IMR-90 (cell line): ENCODE results near the gene KCNMA1. TPM values are rescaled to one million over a fixed set of nuclear protein-coding genes. Genes with fewer than 3 reads are reported as not detected.

Experiments used
- ATAC-seq: fragments of 200-7000 bp; cut with Tn5 transposase; 2 replicates; pipeline ENCODE4 v1.9.1; 2020; ENCODE audit warnings: low read depth, mild to moderate bottlenecking, moderate library complexity
- BruUV-seq: library from RNA; stranded (reverse); fragments of 400-500 nt; replicated peaks from 2 replicates; lab custom pipeline; 2021; lab: Mats Ljungman, UMichigan
- CTCF ChIA-PET: fragments of 300-600 bp; formaldehyde crosslinking; extraction: SDS; loops from one replicate; lab custom pipeline; 2021; ENCODE audit warnings: antibody characterized with exemption; lab: Yijun Ruan, JAX
- POLR2A ChIA-PET: fragments of 300-600 bp; sonication (Branson Sonifier 250); formaldehyde crosslinking; loops from one replicate; lab custom pipeline; 2022; ENCODE audit warnings: antibody characterized with exemption; ENCODE audit not compliant: unreplicated experiment; lab: Charles Lee
- DNase-seq: peaks from one replicate; pipeline ENCODE4 v3.0.0; 2013
- H2AFZ ChIP-seq: replicated peaks from 2 replicates; pipeline ENCODE3; 2013; ENCODE audit warnings: low read length, mild to moderate bottlenecking; ENCODE audit not compliant: poor library complexity
- H2AK5ac ChIP-seq: 2 replicates; pipeline ENCODE4 v1.6.1; 2013; ENCODE audit warnings: low read depth, low read length, inconsistent platforms
- H2AK9ac ChIP-seq: replicated peaks from 2 replicates; pipeline ENCODE3; 2013; ENCODE audit warnings: mild to moderate bottlenecking, low read depth, low read length, moderate library complexity; ENCODE audit not compliant: poor library complexity
- H2BK120ac ChIP-seq: 2 replicates; pipeline ENCODE4 v1.6.1; 2013; ENCODE audit warnings: low read depth, low read length, inconsistent platforms
- H2BK15ac ChIP-seq: 3 replicates; pipeline ENCODE4 v1.6.1; 2013; ENCODE audit warnings: low read depth, low read length, inconsistent platforms
- H2BK20ac ChIP-seq: 2 replicates; pipeline ENCODE4 v1.6.1; 2013; ENCODE audit warnings: low read depth, mild to moderate bottlenecking, inconsistent platforms, low read length, moderate library complexity
- H2BK5ac ChIP-seq: 2 replicates; pipeline ENCODE4 v1.6.1; 2013; ENCODE audit warnings: mild to moderate bottlenecking, low read depth, low read length, inconsistent platforms; ENCODE audit not compliant: poor library complexity, severe bottlenecking
- H3K14ac ChIP-seq: replicated peaks from 2 replicates; pipeline ENCODE4 v1.6.1; 2013; ENCODE audit warnings: low read depth, low read length, inconsistent platforms
- H3K18ac ChIP-seq: 2 replicates; pipeline ENCODE4 v1.6.1; 2013; ENCODE audit warnings: low read depth, low read length, control low read depth
- H3K23ac ChIP-seq: 2 replicates; pipeline ENCODE4 v1.6.1; 2013; ENCODE audit warnings: low read depth, low read length, inconsistent platforms
- H3K27ac ChIP-seq: 2 replicates; pipeline ENCODE4 v1.5.1; 2013; ENCODE audit warnings: mild to moderate bottlenecking, control low read depth, low read length; ENCODE audit not compliant: insufficient read depth
- H3K27me3 ChIP-seq: 2 replicates; pipeline ENCODE4 v1.6.1; 2013; ENCODE audit warnings: low read length; ENCODE audit not compliant: control insufficient read depth, insufficient read depth
- H3K36me3 ChIP-seq: 2 replicates; pipeline ENCODE4 v1.6.1; 2013; ENCODE audit warnings: low read length, mixed read lengths; ENCODE audit not compliant: control insufficient read depth, insufficient read depth
- H3K4ac ChIP-seq: 2 replicates; pipeline ENCODE4 v1.6.1; 2013; ENCODE audit warnings: low read depth, low read length, inconsistent platforms
- H3K4me1 ChIP-seq: 2 replicates; pipeline ENCODE4 v1.6.1; 2013; ENCODE audit warnings: low read length, mixed read lengths; ENCODE audit not compliant: control insufficient read depth, insufficient read depth
- H3K4me2 ChIP-seq: 2 replicates; pipeline ENCODE4 v1.6.1; 2013; ENCODE audit warnings: low read depth, mild to moderate bottlenecking, control low read depth, low read length, moderate library complexity
- H3K4me3 ChIP-seq: 2 replicates; pipeline ENCODE4 v1.5.1; 2013; ENCODE audit warnings: low read depth, mild to moderate bottlenecking, control low read depth, low read length, moderate library complexity; ENCODE audit not compliant: insufficient read depth
- H3K56ac ChIP-seq: 2 replicates; pipeline ENCODE4 v1.6.1; 2013; ENCODE audit warnings: low read length, inconsistent platforms; ENCODE audit not compliant: insufficient read depth; ENCODE audit errors: extremely low read depth
- H3K79me1 ChIP-seq, 2 experiments: 2 replicates each; pipeline ENCODE4 v1.6.1; 2013; ENCODE audit warnings: low read length in 2 of 2, inconsistent platforms in 1 of 2, low read depth in 1 of 2
- H3K9ac ChIP-seq: 2 replicates; pipeline ENCODE4 v1.6.1; 2013; ENCODE audit warnings: low read depth, low read length, control low read depth
- H3K9me1 ChIP-seq: 2 replicates; pipeline ENCODE4 v1.6.1; 2013; ENCODE audit warnings: low read length, inconsistent platforms; ENCODE audit not compliant: insufficient read depth
- H3K9me3 ChIP-seq: 2 replicates; pipeline ENCODE4 v1.6.1; 2013; ENCODE audit warnings: low read length; ENCODE audit not compliant: control insufficient read depth, insufficient read depth
- H4K20me1 ChIP-seq: 2 replicates; pipeline ENCODE4 v1.6.1; 2013; ENCODE audit warnings: low read length, inconsistent platforms; ENCODE audit not compliant: insufficient read depth
- H4K5ac ChIP-seq: 2 replicates; pipeline ENCODE4 v1.6.1; 2013; ENCODE audit warnings: mild to moderate bottlenecking, low read depth, low read length, control low read depth
- H4K8ac ChIP-seq, 2 experiments: 2 replicates each; pipeline ENCODE4 v1.6.1; 2013; ENCODE audit warnings: low read depth in 2 of 2, low read length in 2 of 2, control low read depth in 1 of 2, inconsistent platforms in 1 of 2
- H4K91ac ChIP-seq: 2 replicates; pipeline ENCODE4 v1.6.1; 2013; ENCODE audit warnings: low read depth, low read length, inconsistent platforms; ENCODE audit not compliant: insufficient read depth
- BHLHE40 ChIP-seq: fragments of 150-350 bp; IDR thresholded peaks from 2 replicates; pipeline ENCODE4 v1.6.1; 2016; ENCODE audit warnings: mild to moderate bottlenecking, low read depth, low read length
- CEBPB ChIP-seq: IDR thresholded peaks from 2 replicates; pipeline ENCODE4 v1.6.1; 2012; ENCODE audit warnings: low read depth, low read length, improper control_type of control experiment
- CHD1 ChIP-seq: IDR thresholded peaks from 2 replicates; pipeline ENCODE4 v1.6.1; 2012; ENCODE audit warnings: low read depth, low read length, improper control_type of control experiment
- CTCF ChIP-seq: conservative IDR thresholded peaks from 2 replicates; pipeline ENCODE4 v1.5.1; 2012; ENCODE audit warnings: mild to moderate bottlenecking, low read depth, low read length, improper control_type of control experiment
- ELK1 ChIP-seq: fragments of 150-350 bp; IDR thresholded peaks from 2 replicates; pipeline ENCODE4 v1.6.1; 2016; ENCODE audit warnings: low read depth, mild to moderate bottlenecking, low read length, moderate library complexity, borderline replicate concordance
- FOS ChIP-seq: fragments of 150-350 bp; IDR thresholded peaks from 2 replicates; pipeline ENCODE4 v1.6.1; 2016; ENCODE audit warnings: low read depth, low read length
- MAFK ChIP-seq: IDR thresholded peaks from 2 replicates; pipeline ENCODE4 v1.6.1; 2012; ENCODE audit warnings: low read depth, low read length, improper control_type of control experiment
- MAZ ChIP-seq: IDR thresholded peaks from 2 replicates; pipeline ENCODE4 v1.6.1; 2012; ENCODE audit warnings: low read depth, mild to moderate bottlenecking, low read length, improper control_type of control experiment, moderate library complexity, borderline replicate concordance
- MXI1 ChIP-seq: IDR thresholded peaks from 2 replicates; pipeline ENCODE4 v1.6.1; 2012; ENCODE audit warnings: low read depth, mild to moderate bottlenecking, low read length, moderate library complexity, borderline replicate concordance
- NFE2L2 ChIP-seq: fragments of 150-350 bp; IDR thresholded peaks from 2 replicates; pipeline ENCODE4 v1.6.1; 2016; ENCODE audit warnings: low read depth, mild to moderate bottlenecking, low read length
- POLR2A ChIP-seq: IDR thresholded peaks from 2 replicates; pipeline ENCODE4 v1.6.1; 2012; ENCODE audit warnings: mild to moderate bottlenecking, low read depth, low read length
- RAD21 ChIP-seq: IDR thresholded peaks from 2 replicates; pipeline ENCODE4 v1.6.1; 2012; ENCODE audit warnings: low read length, improper control_type of control experiment
- RCOR1 ChIP-seq: IDR thresholded peaks from 2 replicates; pipeline ENCODE4 v1.6.1; 2012; ENCODE audit warnings: mild to moderate bottlenecking, low read length, improper control_type of control experiment; ENCODE audit not compliant: insufficient replicate concordance
- RFX5 ChIP-seq: IDR thresholded peaks from 2 replicates; pipeline ENCODE4 v1.8.0; 2012; ENCODE audit warnings: low read depth, mild to moderate bottlenecking, low read length, moderate library complexity
- SMC3 ChIP-seq: fragments of 150-350 bp; IDR thresholded peaks from 2 replicates; pipeline ENCODE4 v1.6.1; 2016; ENCODE audit warnings: low read depth, mild to moderate bottlenecking, antibody characterized with exemption, low read length, moderate library complexity
- USF2 ChIP-seq: fragments of 150-350 bp; IDR thresholded peaks from 2 replicates; pipeline ENCODE4 v1.6.1; 2017; ENCODE audit warnings: mild to moderate bottlenecking, antibody characterized with exemption, low read length, low read depth
- WGBS, 2 experiments: methylation state at CpG; one replicate each; pipeline versions ENCODE4 v1.1.5 to v1.1.7; 2013; ENCODE audit warnings: missing lambda C conversion rate in 2 of 2; ENCODE audit not compliant: insufficient read length in 1 of 2; ENCODE audit errors: extremely low coverage in 2 of 2; 5-methylcytosine and 5-hydroxymethylcytosine counted together
- dilution Hi-C: fragments of 300-500 bp; cut with HindIII; formaldehyde crosslinking; loops from one replicate; pipeline ENCODE4 v1.14.3; 2018; ENCODE audit warnings: low sequenced_read_pairs; ENCODE audit not compliant: unreplicated experiment
- in situ Hi-C: fragments of 300-500 bp; cut with MboI; formaldehyde crosslinking; loops from 3 replicates; pipeline ENCODE4 v1.14.3; 2019; ENCODE audit warnings: low sequenced_read_pairs, inconsistent platforms, mixed read lengths
- intact Hi-C: fragments of 100-400 bp; cut with micrococcal nuclease; formaldehyde crosslinking; loops from 2 replicates; pipeline ENCODE4 v1.10.0; 2022
- polyA plus RNA-seq, 3 experiments: library from polyadenylated mRNA; depleted of rRNA; stranded (reverse); fragments of >200 nt; gene quantifications; 2 replicates each; pipeline ENCODE4 v1.2.3, GENCODE V29; 2012; ENCODE audit warnings: low replicate concordance in 1 of 3
- total RNA-seq: library from RNA; depleted of rRNA; stranded (reverse); fragments of >200 nt; gene quantifications from 2 replicates; pipeline ENCODE4 v1.2.3, GENCODE V29; 2012

KCNMA1 gene
- total and polyA plus RNA-seq, 2 of the 4 experiments (the other 2 are of a cell fraction) = 25.6 to 29.6 TPM

GRCh38 chr10:77016855-77017254 lies 620.8 kb downstream of the KCNMA1 start:
- no peak overlapping the region for H2AK5ac ChIP-seq
- no peak overlapping the region for H2BK15ac ChIP-seq
- ChIA-PET CTCF (interaction anchor here (1.3 kb wide), 1 partner anchor 12 kb away, joined by 3 read pairs; no protein-coding TSS in a partner anchor), POLR2A (no interaction called here)
- H3K23ac ChIP-seq = no peak overlapping the region
- no peak overlapping the region for H4K8ac ChIP-seq
- H3K56ac ChIP-seq = no peak overlapping the region
- H3K4me1 ChIP-seq = no peaks in the 10 kb centered on the region; the same call in 1 of the 2 replicates
- WGBS, 2 experiments = no CpG with 5 or more reads among the region's 4 CpGs
- no peak overlapping the region for H2AFZ ChIP-seq
- ATAC-seq (no peak), DNase-seq (no peak)
- in situ Hi-C loops (no loop called here), intact Hi-C loops (no loop called here), dilution Hi-C loops (no loop called here)
- no peaks in the 10 kb centered on the region; the same call in 1 of the 2 replicates for H3K36me3 ChIP-seq
- no peak overlapping the region for H3K4me3 ChIP-seq
- no peak overlapping the region for H4K5ac ChIP-seq
- no peak overlapping the region for H3K4me2 ChIP-seq
- H3K9me3 ChIP-seq = no peaks in the 10 kb centered on the region
- H2BK120ac ChIP-seq = no peak overlapping the region
- no peak overlapping the region for H3K27ac ChIP-seq
- no peak overlapping the region for H3K18ac ChIP-seq
- H2AK9ac ChIP-seq = no peak overlapping the region
- no peak overlapping the region for H3K14ac ChIP-seq
- H4K91ac ChIP-seq = no peak overlapping the region
- no peaks in the 10 kb centered on the region for H4K20me1 ChIP-seq
- TF ChIP-seq MXI1 = no peak
- no peak for TF ChIP-seq FOS
- no peak for TF ChIP-seq ELK1
- TF ChIP-seq BHLHE40 = no peak
- no peak for TF ChIP-seq RCOR1
- TF ChIP-seq MAZ = no peak
- no peak for TF ChIP-seq CTCF
- no peak for TF ChIP-seq CHD1
- TF ChIP-seq USF2 = no peak
- TF ChIP-seq NFE2L2 = no peak
- TF ChIP-seq MAFK = no peak
- TF ChIP-seq SMC3 = no peak
- TF ChIP-seq CEBPB = no peak
- TF ChIP-seq POLR2A = no peak
- no peak for TF ChIP-seq RAD21
- TF ChIP-seq RFX5 = no peak
- BruUV-seq = no TSS peak
- H3K4ac ChIP-seq = no peak overlapping the region
- H2BK20ac ChIP-seq = no peak overlapping the region
- no peak overlapping the region for H3K9ac ChIP-seq
- no peak overlapping the region for H2BK5ac ChIP-seq
- no peaks in the 10 kb centered on the region; the same call in 1 of the 2 replicates for H3K27me3 ChIP-seq
- H3K9me1 ChIP-seq = no peaks in the 10 kb centered on the region; the same call in 1 of the 2 replicates
- H3K79me1 ChIP-seq = no peaks in the 10 kb centered on the region
